Peyer's patch (tissue), 4 donors: Measurements from ENCODE around the gene SPATA13.

Source experiments
- CTCF ChIP-seq, 6 experiments: fragments of 450-650 bp in 4 of 6; fragments of 200-600 bp in 2 of 6; sonication (generic) in 1 of 6; IDR thresholded peaks; one replicate each; pipeline ENCODE4 v1.5.1; 2017 to 2019; ENCODE audit warnings: antibody characterized with exemption in 6 of 6, mild to moderate bottlenecking in 3 of 6, moderate library complexity in 1 of 6
- POLR2A ChIP-seq, 2 donors: fragments of 450-650 bp; IDR thresholded peaks; one replicate each; pipeline ENCODE4 v1.5.1; 2017; ENCODE audit warnings: antibody characterized with exemption in 2 of 2, mild to moderate bottlenecking in 2 of 2, moderate library complexity in 2 of 2

GRCh38 chr13:24243302-24243701 lies 82.8 kb downstream of the SPATA13 start:
- TF ChIP-seq CTCF (IDR thresholded peaks at IDR 0.05) (no peak), POLR2A (IDR thresholded peaks at IDR 0.05) (no peak)
